H7 (cell line): Measurements from ENCODE around the gene UBE2O. TPM values are rescaled to one million over a fixed set of nuclear protein-coding genes. Genes with fewer than 3 reads are reported as not detected.

Experiments used
- DNase-seq: peaks from one replicate; pipeline ENCODE4 v3.0.0; 2012
- H3K27me3 ChIP-seq: 2 replicates; pipeline ENCODE4 v1.6.0; 2011; ENCODE audit warnings: mild to moderate bottlenecking, low read length; ENCODE audit not compliant: control insufficient read depth, insufficient read depth
- H3K36me3 ChIP-seq: replicated peaks from 2 replicates; pipeline ENCODE4 v1.5.1; 2011; ENCODE audit warnings: low read length; ENCODE audit not compliant: control insufficient read depth, insufficient read depth
- H3K4me3 ChIP-seq: 2 replicates; pipeline ENCODE4 v1.5.1; 2011; ENCODE audit warnings: low read depth, mild to moderate bottlenecking, control low read depth, low read length, moderate library complexity; ENCODE audit not compliant: insufficient read depth
- total RNA-seq: library from RNA; depleted of rRNA; stranded (reverse); fragments of >200 nt; shearing (Covaris generic); gene quantifications from 2 replicates; pipeline ENCODE4 v1.2.3, GENCODE V29; 2014; rRNA removed

The UBE2O gene
- 52.2 and 58.7 TPM in 2 replicates for total RNA-seq

DNA sequence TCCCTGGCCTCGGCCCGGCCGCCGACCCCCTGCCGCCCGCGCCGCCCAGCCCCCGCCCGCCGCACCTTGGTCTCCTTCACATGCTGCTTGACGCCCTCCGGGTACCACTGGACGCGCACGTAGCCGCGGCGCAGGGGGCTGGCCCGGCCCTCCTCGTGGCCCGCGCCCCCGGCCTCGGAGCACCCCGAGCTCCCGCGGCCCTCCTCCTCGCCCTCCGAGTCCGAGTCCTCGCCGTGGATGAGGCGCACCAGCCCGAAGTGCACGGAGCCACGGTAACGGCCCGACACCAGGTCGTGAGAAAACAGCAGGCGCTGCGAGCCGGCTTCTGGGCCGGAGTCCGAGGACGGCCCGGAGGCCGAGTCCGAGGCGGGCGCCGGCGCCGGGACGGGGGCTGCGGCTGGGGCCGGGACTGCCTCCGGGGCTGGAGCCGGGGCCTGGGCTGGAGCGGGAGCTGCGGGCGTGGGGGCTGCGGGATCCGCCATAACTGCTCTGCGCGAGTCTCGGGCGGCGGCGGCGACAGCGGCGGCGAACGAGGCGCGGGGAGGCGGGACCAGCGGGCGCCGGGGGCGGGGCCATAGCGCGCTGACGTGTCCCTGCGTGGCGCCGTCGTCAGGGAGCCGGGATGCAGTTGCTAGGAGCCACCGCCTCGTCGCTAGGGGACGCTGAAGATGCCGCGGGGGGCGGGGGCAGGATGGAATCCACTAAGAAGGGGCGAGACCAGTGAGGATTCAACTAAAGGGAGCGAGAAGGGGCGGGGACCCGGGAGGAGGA is at the start of gene UBE2O:
Gene UBE2O, minus strand, starts transcription at position 493 of the 771 bp plus-strand sequence. Its CDS starts 11 bp downstream, at position 482.
- H3K4me3 ChIP-seq, result peak within 1 kb of the TSS; percentile 81
- H3K36me3 ChIP-seq, result no peaks in the 10 kb centered on the region; the same call in none of the 2 replicates
- DNase-seq, result peak; percentile 98
- H3K27me3 ChIP-seq, result no peaks in the 10 kb centered on the region

DNA sequence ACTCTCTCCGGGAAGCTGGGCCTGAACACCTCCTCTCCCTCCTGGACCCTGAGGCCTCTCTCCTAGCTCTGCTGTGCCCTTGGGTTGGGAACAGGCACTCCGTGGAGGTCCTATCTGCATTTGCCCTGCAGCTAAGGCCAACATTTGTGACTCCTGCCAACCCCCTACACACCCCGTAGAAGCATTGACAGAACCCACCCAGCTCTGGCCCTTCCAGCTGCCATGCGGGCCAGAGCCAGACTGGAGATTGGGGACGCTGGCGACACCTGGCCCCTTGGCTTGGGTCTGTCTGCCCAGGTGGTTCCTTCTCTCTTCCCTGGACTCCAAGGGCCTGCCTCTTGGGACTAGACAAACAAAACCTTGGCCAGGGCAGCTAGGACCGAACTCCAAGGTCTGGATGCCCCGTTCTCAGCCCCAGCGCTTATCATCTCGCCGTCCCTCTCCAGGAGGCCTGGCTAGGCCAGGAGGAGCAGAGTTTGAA is 48.9 kb upstream of the UBE2O start:
- Histone ChIP-seq H3K4me3 (peak overlapping the region; percentile 21; the same call in 1 of the 2 replicates), H3K36me3 (no peaks in the 10 kb centered on the region), H3K27me3 (peaks cover 3% of the 10 kb centered on the region)
- no peak for DNase-seq

DNA sequence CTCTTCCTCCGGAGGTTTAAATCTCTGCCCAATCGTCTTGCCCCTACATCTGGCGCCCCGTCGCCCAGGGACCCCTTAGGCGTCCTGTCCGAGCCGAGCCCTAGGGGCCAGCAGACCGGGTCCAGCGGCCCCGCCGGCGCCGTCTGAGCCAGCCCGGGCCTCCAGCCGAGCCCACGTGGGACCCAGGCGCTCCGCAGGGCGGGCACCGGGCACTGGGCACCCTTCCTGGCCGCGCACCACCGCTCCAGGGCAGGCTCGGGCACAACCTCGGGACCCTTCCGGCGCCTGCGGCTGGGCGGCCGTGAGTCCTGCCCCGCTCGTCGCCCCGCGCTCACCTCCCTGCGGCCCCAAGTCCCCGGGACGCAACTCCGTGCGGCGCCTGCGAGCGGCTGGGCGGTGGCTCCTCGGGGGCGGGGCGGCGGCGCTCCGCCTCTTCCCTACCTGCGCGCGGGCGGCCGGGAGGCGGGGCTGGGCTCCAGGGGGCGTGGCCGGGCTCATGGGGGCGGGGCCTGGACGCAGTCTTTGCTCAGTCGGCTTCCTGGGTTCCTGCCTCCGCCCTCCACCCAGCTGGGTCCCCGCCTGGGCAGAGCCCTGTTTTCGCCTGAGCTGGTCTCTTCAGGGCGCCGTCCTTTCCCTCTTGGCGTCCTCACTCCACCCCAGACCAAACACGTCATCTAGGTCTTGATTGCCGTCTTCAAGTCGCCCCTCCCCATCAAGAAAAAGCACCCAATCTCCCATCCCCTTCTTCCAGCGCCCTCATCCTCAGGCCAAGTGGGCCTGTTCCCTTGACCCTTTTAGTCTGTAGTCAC is 48.3 kb upstream of the UBE2O start, which contains the start of gene RHBDF2:
Gene RHBDF2, minus strand, starts transcription at position 406 of the 809 bp plus-strand sequence. CDS start 19,899 bp downstream, outside the sequence.
- DNase-seq, result peak; percentile 99

DNA sequence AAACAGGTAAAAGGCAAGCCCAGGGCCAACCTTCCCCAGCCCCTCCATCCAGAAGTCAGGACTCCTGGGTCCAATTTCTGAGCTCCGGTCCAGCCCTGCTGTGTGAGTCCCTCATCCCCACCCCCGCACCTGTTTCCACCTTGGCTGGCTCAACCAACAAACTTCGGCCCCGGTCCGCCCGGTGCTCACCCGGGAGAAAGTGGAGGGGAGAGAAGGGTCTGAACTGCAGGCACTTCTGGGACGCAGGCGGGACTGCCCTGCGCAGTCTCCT is 47.7 kb upstream of the UBE2O start:
- DNase-seq, result no peak
- H3K27me3 ChIP-seq, result no peaks in the 10 kb centered on the region
- H3K36me3 ChIP-seq, result no peaks in the 10 kb centered on the region
- H3K4me3 ChIP-seq, result peak overlapping the region; percentile 80

More for the DNA sequence above, 48.3 kb upstream of the UBE2O start, which contains the start of gene RHBDF2:
- no peaks in the 10 kb centered on the region for H3K36me3 ChIP-seq
- H3K27me3 ChIP-seq, result no peaks in the 10 kb centered on the region
- peak within 1 kb of the TSS; percentile 80 for H3K4me3 ChIP-seq

DNA sequence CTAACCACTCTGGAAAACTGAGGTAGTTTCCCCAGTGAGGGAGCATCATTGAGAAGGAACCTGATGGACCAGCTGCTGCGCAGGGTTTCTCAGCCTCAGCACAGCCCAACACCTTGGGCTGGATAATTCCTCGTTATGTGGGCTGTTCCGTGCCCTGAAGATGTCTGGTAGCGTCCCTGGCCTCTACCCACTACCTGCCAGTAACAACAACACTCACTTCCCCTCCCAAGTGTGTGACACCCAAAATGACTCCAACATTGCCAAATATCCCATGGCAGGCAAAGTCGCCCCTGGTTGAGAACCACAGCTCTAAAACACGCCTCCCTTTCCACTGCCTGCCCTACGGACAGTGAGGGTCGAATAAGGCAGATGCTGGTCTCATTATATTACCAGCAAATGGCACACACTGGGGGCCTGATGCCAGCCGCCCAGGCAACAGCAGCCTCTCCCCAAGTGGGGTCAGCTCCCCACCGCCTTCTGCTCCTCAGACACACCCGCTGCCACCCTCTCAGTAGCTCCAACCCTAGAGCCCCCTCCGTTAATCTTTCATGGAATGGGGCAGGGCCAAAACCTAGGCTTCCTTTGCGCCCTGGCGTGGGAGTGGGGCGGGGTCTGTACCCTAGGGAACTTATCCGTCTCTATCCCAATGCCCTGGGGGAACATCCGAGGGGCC is 47.3 kb upstream of the UBE2O start:
- no peak for DNase-seq
- H3K36me3 ChIP-seq, result no peaks in the 10 kb centered on the region
- no peaks in the 10 kb centered on the region for H3K27me3 ChIP-seq
- H3K4me3 ChIP-seq, result peak overlapping the region; percentile 80

DNA sequence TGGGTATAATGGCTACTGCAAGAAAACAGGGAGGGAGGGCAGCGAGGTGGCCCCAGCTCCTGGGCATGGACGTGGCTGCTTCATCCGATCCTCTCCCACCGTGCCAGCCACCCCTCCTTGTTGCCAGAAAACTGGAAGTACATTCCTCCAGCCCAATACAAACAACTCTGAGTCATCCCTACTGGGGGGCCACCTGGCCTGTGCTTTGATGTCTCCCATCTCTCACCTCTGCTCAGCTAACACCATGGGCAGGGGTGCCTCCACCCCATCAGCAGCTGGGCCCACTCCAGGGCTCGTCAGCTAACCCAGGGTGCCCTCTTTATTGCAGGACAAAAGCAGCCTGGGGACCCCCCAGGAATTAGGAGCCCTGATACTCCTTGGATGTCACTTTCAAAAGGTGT is 46.3 kb upstream of the UBE2O start:
- Histone ChIP-seq H3K4me3 (no peak overlapping the region), H3K36me3 (no peaks in the 10 kb centered on the region), H3K27me3 (no peaks in the 10 kb centered on the region)
- no peak for DNase-seq

DNA sequence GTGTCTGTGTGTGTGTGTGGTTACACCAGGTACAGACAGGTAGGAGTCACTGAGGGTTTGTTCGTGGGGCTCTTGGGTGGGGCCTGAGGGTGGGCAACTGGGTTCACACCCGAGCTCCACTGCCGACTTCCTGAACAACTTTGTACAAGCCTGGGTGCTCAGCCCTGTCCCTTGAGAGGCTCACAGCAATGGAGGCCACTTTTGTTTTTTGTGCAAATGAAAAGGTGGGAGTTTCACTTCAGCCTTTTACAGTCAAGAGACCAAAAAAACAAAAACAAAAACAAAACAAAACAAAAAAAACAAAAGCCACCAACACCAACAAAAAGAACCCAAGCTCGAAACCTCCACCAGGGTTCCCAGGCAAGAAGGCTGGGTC is 45.9 kb upstream of the UBE2O start:
- no peak for DNase-seq
- no peak overlapping the region for H3K4me3 ChIP-seq
- H3K36me3 ChIP-seq, result no peaks in the 10 kb centered on the region
- no peaks in the 10 kb centered on the region for H3K27me3 ChIP-seq

DNA sequence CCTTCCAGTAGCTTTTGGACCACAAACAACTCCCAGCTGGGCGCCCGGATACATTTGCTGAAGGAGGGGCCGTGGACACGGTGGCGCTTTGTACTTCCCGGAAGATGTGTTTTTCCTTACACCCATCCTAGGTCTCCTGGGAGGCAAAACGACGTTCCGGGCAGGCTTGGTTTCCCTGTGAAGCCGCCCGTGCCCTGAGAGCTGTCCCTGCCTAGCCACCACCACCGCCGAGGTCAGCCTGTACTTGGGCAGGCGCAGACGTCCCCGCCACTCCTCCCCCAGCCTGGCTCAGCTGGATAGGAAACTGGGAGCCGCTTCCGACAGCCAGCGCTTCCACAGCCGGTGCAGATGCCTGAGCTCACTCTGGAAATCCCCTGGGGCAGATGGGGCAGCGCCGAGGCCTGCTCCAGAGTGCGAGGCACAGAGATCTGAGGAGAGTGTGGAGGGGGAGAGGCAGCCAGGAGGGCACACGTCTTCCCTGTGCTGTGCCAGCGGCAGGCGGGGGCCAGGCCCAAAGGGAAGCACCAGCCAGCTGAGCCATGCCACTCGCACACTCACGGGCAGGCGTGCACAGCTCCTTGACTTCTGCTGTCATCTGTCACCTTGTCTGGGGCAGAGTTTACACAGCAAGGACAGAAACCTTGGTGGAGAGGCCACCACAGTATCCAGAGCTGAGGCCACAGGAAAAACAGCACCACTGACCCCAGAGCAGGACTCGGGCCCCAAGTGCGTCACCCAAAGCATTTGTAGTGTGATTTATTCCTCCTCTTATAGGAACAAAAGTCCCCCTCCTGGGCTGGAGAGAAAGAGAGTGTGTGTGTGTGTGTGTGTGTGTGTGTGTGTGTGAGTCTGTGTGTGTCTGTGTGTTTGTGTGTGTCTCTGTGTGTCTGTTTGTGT is 45.3 kb upstream of the UBE2O start:
- no peaks in the 10 kb centered on the region for H3K27me3 ChIP-seq
- no peak overlapping the region for H3K4me3 ChIP-seq
- peak; percentile 92 for DNase-seq
- H3K36me3 ChIP-seq, result no peaks in the 10 kb centered on the region

DNA sequence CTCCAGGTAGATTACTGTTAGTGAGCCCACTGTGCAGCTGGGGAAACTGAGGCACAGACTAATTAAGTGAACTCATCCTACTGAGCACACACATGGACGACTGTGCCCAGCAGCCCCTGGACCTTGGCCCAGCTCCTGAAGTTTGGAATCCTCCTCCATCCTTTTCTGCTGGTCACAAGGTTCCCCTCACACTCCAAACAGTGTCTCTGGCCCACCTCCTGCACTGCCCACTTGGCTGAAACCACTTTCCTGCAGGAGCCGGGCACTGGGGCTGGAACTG is 44.7 kb upstream of the UBE2O start:
- H3K36me3 ChIP-seq, result no peaks in the 10 kb centered on the region
- DNase-seq, result no peak

DNA sequence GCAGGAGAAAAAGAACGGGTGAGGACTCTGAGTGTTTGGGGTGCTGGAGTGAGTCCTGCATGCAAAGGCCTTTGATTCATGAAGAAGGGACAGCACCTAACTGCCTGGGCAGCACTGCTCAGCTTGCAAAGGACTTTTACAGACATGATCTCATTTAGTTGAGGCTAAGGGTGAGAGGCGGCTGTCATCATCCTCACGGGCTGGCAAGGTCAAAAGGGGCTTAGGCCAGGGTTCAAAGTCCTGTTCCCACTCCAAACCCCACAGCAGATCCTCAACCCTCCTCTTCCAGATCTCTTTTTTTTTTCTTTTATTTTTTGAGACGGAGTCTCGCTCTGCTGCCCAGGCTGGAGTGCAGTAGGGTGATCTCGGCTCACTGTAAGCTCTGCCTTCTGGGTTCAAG is 43.5 kb upstream of the UBE2O start:
- Histone ChIP-seq H3K36me3 (no peaks in the 10 kb centered on the region), H3K27me3 (no peaks in the 10 kb centered on the region), H3K4me3 (no peak overlapping the region)
- DNase-seq, result no peak

More for the DNA sequence above, 44.7 kb upstream of the UBE2O start:
- H3K27me3 ChIP-seq, result no peaks in the 10 kb centered on the region
- no peak overlapping the region for H3K4me3 ChIP-seq

DNA sequence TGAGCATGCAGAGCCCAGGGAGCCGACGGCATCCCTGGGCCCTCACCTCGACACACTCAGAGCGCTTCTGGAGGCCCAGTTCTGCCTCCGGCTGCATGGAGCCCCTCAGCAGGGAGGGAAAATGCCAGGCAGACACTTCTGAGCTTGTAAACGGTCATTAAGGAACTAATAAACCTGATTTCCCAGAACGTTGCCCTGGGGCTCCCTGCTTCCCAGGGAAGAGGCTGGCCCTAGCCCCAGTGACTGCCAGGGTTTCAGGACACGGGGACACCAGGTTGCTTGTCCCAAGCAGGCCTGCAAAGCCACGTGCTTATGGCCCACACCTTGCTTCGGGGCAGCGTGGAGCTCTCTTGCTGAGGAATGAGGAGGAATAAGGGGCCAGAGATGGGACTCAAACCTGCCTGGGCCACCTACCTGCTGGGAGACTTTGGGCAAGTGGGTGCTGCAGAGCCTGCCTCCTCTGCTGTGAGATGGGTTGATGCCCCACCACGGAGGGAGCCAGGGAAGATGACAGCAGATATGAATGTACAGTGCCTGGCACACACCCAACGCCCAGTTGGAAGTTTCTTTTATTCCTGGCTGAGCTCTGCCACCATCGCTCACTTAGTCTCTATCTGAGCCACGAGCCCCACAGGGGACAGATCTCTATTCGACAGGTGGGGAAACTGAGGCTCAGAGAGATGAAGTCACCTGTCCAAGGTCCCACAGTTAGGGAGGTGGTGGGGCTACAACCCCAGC is 42.9 kb upstream of the UBE2O start:
- Histone ChIP-seq H3K36me3 (no peaks in the 10 kb centered on the region), H3K27me3 (no peaks in the 10 kb centered on the region), H3K4me3 (no peak overlapping the region)
- DNase-seq, result no peak

DNA sequence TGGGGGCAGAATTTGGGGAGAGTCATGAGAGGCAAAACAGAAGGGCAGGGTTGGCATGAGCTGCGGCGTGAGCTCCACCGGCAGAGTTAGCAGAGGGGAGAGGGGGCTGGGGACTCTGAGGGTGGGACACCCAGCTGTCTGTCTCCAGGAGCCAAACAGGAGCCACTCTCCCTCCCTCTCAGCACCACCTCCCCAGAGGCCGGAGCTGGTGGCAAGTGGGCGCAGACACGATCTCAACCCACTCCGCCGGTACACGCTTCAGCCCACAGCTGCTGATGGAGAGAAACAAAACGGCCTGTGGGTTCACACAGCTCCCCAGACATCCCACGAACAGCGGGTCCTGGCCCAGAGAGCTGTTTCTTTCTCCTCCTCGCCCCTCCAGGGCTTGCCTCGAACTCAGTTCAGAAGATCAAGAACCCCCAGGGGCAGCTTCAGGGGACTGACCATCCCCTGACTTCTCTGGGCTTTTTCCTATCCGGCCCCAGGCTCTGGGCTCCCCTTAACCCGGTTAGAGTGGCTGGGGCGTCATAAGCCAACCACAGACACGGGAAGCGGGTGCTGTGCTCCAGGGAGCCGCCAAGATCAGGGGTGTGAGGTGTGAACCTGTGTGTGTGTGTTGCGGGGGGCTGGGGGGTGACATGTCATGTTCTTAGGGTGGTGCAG is 40.7 kb upstream of the UBE2O start:
- Histone ChIP-seq H3K27me3 (no peaks in the 10 kb centered on the region), H3K36me3 (no peaks in the 10 kb centered on the region), H3K4me3 (no peak overlapping the region)
- no peak for DNase-seq

DNA sequence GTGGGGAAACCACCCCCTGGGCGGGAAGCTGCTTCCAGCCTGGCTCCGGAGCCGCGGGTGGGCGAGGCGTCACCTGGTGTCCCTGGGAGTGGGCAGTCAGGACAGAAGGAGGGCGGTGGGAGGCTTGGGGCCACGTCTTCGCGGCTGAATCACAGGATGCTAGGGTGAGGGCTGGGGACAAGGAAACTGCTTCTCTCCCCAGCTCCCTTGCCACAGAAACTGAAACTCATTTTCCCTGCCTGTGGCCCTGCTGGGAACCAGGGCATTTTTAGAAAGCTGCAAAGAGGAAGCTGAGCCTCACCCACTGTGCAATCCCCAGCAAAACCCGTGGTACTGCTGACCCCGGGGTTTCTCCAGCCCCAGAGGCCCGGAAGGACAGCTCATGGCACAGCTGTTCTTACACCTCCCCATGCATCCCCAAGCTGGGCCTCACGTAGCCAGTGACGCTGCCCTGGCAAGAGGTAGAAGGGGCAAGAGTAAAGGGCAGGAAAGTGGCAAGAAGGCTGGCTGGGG is 40.1 kb upstream of the UBE2O start:
- Histone ChIP-seq H3K4me3 (no peak overlapping the region), H3K27me3 (no peaks in the 10 kb centered on the region), H3K36me3 (no peaks in the 10 kb centered on the region)
- DNase-seq, result peak; percentile 74
